NCI-H146 treated with DMSO at 0.1 percent for 48 hours (cell line): ENCODE measurements around the gene CUX1.
"Not testable (repeated sequence)": the region's sequence is repeated elsewhere in the genome, so short reads cannot be mapped to it uniquely, and the experiment has no call there.

Experiments
- DNase-seq: peaks from one replicate; lab custom pipeline; 2025; ENCODE audit not compliant: unreplicated experiment; lab: John Stamatoyannopoulos, UW

The CUX1 gene

DNA sequence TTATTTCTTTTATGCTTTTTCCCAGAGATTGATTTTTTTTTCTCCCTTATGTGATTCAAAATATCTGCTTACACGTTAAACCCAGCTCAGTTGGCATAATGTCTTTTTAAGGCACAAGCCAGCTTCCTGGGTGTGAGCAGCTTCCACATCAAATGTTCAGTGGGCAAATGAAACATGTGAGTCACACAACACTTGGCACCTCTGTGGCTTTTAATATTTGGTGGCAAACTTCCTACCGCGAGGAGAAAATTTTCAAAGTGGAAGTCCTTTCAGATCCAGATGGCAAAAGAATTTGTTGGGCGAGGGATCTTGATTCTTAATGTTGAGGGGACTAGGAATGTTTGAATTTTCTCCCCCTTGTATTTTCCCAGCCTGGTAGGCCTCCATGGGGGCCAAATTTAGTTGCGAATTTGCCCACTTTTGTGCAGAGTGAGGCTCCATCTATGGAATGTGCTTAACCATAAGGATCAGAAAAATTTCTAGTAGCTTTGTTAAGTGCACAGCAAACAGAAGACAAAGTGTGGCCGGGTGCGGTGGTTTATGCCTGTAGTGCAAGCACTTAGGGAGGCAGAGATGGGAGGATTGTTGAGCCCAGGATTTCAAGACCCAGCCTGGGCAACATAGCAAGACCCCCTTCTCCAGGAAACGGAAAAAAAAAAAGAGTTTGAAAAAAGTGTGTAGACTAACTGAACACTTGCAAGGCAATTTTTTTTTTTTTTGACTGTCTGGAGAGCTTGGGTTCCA is 31.0 kb downstream of the CUX1 start:
- DNase-seq = no peak

DNA sequence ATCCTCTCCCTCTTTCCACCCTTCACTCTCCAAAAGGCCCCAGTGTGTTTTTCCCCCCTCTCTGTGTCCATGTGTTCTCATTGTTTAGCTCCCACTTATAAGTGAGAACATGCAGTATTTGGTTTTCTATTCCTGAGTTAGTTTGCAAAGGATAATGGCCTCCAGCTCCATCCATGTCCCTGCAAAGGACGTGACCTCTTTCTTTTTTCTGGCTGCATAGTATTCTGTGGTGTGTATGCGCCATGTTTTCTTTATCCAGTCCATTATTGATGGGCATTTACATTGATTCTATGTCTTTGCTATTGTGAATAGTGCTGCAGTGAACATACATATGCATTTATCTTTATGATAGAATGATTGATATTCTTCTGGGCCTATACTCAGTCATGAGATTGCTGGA is 31.9 kb downstream of the CUX1 start:
- DNase-seq = not testable (repeated sequence)

DNA sequence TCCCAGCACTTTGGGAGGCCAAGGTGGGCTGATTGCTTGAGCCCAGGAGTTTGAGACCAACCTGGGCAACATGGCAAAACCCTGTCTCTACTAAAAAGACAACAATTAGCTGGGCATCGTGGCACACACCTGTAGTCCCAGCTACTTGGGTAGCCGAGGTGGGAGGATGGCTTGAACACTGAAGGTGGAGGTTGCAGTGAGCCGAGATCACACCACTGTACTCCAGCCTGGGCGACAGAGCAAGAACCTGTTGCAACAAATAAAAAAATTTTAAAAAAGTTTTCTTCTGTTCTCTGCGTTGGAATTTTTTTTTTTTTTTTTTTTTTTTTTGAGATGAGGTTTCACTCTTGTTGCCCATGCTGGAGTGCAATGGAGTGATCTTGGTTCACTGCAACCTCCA is 34.9 kb downstream of the CUX1 start:
- not testable (repeated sequence) for DNase-seq

DNA sequence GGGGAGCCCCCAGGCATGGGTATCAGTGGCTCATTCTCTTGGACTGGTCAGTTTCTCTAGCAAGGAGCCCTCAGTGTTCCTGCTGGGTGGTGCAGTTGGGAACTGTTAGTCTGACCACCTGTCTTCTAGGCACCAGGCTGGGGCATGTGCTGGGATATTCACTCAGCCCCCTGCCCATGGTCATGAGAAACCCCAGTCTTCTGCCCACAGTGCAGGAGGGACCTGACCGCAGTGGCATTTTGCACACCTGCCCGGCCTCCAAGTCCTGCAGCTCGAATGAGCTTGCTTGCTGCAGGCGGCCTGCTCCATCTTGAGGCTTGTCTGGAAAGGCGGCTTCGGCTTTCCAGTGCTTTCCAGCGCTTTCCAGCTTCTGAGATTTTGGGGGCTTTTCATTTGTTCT is 36.3 kb downstream of the CUX1 start:
- DNase-seq = no peak

DNA sequence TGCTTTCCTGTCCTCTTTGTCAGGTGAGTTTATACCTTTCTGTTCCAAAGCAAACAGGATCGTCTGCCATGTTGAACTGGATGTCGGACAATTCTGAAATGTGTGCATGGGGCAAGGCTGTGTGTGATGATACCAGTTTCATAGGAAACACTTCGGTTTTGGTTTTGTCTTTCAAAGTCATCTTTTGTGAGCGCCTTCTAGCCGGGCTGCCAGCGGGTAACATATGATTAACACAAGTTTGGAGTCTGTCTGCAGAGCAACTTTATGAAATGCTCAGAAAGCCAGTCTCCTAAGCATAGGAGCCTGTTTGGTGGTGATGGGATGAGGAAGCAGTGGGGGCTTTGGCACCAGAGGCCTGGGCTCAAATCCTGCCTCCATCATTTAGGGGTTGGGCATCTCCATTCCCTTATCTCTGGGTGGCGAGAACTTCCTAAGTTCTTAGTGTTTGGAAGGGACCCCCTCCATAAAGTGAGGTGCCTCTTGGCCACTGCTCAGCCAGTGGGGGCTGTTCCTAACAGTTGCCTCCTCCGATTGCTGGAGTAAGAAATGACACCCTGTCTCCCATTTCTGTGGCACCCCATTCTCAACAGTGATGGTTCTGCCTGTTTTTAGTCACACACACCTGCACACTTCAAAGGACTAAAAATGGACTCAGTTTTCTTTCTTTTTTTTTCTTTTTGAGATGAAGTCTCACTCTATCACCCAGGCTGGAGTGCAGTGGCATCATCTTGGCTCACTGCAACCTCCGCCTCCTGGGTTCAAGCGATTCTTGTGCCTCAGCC is 36.8 kb downstream of the CUX1 start:
- no peak for DNase-seq

DNA sequence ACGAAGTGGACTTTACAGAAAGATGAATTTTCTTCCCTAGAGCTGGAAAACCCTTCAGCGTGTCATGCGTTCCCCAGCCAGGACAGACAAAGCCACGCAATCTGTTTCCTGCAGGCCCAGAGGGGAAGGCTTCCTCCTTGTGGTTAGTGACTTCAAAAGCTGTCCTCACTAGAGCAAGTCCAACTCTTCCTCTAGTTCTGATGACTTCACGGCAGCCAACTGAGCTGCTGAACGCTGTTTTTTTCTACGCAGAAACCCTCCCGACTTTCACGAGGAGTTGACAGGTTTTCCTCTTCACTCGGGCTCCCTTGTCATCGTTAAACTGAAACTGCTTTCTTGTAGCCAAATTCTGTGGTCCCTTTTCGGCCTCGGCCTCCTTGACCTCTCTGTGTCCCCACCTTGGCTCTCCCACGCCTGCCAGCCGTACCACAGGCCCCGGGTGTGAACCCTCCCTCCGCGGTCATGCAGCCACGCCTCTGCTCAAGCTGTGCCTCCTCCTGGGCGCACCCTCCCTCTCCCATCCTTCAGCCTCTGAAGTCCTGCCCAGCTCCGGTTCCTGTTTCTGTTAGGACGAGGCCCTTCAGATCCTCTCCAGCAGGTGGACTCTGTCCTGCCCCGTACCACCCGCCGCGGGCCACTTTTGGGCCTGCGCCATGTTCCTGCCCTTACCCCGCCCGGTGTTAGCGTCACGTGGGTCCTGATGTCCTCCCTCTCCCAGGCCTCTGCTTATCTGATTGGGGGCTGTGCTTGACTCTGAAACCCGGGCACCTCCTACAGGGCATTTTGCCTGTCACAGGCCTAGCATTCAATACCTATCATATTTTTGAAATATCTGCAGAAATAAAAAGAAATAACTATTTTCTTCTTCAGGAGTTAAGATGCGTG is 39.3 kb downstream of the CUX1 start:
- DNase-seq = no peak

DNA sequence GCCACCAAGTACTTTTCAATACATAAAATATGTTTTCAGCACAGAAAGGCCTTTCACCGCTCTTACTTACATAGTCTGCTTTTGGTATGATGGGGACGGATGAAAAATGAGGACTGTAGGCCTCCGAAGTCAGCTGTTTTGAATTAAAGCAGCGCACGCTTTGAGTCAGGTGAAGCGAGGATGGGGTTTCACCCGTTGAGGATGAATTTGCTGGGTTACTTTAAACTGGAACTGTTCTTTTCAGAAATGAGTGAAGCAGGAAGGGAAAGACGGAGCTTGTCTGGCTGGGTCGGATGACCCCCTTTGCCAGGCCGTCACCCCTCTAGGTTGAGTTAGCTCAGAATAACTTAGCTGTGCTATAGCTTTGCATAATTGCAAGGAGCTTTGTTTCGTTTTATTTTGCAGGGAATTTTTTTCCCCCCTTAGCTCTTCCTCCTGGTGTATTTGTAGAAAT is 40.0 kb downstream of the CUX1 start:
- DNase-seq = no peak

DNA sequence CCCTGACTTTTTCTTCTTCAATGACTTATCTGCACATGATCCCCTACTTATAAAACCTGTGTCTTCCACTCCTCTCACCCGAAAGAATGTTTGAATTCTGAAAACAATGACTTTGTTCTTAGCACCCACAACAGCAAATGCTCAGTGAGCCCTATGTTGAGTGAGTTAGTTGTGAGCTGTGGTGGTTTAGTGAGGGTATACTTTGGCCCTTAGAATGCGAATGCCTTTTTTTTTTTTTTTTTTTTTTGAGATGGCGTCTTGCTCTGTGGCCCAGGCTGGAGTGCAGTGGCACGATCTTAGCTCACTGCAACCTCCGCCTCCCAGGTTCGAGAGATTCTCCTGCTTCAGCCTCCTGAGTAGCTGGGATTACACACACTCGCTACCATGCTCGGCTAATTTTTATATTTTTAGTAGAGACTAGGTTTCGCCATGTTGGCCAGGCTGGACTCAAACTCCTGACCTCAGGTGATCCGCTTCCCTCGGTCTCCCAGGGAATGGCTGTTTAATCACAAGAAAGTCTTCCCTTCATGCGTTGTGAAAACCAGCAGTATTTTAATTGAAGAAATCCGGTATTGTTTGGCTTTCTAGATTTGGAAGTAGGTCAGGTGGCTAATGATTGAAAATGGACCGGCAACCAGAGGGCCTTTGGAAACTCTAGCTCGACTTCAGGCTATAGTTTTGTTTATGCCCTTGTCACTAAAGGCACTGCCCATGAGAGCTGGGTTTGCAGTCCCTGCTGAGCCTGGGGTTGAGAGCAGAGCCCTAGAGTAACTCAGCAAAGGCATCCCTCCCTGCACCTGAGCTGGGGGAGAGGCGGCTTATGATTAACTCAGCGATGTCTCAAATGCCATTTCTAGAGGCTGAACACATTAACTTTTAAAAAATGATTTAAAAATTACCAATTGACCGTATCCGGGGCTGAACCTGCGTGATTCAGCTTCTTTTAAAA is 41.3 kb downstream of the CUX1 start:
- DNase-seq = no peak

DNA sequence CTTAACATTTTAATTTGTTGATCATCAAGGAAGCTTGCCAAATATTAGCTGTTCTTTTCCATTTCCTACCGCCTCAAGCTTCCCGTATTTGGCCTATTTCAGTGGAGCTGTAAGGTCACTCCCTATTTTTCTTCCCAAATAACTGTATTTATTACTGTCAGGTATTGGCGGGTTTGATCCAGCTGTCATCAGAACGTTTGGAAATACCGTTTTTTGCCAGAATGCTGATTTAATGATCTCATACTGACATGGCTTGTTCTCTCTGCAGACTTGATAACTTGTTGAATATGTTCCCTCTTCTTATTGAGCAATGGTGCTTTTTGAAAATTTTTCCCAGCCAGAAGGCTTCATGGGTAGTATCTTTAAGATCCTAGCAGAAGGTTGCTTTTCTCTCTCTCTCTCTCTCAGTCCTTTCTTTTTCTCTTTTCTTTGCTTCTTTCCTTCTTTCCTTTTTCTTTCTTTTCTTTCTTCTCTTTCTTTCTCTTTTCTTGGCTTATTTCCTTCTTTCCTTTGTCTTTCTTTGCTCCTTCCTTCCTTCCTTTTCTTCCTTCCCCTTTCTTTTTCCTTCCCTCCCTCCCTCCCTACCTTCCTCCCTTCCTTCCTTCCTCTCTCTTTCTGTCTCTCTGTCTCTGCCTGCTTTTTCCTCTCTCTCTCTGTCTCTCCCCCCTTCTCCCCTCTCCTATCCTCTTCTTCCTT is 42.1 kb downstream of the CUX1 start:
- DNase-seq = no peak

DNA sequence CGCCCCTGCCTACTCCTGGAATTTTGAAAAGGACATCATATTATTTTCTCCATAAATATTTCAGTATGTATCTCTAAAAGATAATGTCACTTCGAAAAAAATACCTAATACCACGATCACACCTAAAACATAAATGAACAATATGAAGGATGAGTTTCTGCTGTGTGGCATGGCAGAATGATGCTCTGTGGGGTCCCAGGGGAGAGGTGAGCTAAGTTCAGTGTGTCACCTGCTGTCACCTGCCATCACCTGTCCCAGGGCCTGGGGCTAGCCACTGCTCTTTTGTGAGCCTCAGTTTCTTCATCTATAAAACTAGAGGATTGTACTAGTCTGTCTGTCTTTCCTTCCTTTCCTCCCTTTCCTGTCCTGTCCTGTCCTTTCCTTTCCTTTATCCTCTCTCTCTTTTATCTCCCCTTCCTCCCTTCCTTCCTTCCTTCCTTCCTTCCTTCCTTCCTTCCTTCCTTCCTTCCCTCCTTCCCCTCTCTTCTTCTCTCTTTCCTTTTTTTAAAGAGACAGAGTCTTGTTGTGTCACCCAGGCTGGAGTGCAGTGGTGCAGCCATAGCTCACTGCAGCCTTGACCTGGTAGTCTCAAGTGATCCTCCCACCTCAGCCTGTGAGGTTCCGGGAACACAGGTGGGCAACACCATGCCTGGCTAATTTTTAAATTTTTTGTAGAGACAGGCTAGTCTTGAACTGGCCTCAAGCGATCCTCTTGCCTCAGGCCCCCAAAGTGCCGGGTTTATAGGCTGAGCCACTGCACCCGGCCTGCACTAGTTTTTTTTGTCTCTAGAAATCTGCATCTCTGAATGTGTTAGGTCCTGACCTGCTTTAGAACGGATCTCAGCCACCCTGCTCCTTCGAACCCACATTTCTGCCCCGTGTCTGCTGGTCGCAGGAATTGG is 43.1 kb downstream of the CUX1 start:
- DNase-seq = no peak

DNA sequence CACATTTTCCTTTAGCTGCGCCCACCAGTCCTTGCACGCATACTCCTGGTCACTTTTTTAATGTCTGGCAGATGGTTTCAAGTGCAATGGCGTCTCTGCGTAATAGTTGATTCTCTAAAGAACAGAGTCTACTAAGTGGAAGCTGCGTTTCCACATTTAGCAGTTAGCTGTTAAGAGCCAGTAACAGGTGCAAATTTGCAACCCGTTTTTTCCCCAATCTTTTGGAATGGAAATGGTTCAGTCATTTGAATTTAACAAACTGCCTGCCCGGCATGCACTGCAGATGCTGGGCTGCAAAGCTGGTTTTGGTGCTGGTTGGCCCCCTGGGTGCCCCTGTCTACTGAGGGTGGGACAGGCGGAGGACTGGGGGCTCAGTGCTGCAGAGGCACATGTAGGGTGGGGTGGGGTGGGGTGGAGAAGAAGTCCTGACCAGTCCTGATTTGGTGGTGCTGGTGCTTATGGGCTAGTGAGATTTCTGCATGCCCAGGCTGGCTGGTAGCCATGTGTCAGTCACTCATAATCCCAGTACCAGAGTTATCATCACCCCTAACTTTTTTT is 43.9 kb downstream of the CUX1 start:
- no peak for DNase-seq

DNA sequence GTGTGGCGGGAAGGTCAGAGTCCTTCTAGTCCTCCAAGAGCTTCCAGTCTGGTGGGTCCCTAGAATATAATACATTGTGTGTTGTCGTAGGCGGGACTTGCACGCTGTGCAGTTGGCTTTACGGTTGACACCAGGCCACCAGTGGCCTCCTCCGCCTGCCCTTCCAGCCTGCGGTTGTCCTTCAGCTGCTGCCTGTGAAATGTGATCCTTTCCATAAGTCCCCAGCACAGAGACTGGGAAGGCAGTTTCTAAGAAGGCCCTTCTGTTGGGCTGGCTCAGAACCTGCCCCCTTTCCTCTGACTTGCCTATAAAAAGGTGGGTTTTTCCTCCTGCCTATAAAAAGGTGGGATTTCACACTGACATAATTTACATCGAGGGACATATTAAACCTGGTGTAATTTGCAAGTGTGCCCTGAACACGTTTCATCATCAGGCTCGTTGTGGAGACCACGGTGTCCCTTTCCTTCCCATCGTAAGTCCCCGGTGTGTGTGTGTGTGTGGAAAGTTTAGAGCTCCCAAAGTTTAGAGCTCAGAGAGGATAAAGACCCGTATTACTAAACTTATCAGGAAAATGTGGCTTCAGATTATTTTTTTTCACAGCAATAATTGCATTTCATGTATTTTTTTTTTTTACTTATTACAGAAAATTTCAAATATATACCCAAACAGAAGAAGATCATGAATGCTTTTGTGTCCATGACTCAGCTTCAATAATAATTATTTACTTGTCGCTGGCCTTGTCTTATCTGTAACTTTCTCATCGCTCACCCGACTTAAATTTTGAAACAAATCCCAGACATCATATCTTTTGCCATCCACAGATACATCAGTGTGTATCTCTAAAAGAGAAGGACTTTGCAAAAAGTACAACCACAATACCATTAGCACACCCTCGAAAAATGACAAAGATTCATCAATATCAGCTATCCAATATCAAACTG is 45.1 kb downstream of the CUX1 start:
- no peak for DNase-seq

DNA sequence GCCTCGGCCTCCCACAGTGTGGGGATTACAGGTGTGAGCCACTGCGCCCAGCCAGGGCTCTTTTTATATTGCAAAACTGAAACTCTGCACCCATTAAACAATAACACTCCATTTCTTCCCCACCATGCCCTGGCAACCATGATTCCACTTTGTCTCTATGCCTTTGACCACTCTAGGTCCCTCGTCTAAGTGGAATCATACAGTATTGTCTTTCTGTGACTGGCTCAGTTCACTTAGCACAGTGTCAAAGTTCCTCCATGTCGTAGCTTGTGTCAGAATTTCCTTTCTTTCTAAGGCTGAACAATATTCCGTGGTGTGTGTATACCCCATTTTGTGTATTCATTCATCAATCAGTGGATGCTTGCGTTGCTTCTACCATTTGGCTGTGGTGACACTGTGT is 46.2 kb downstream of the CUX1 start:
- no peak for DNase-seq

DNA sequence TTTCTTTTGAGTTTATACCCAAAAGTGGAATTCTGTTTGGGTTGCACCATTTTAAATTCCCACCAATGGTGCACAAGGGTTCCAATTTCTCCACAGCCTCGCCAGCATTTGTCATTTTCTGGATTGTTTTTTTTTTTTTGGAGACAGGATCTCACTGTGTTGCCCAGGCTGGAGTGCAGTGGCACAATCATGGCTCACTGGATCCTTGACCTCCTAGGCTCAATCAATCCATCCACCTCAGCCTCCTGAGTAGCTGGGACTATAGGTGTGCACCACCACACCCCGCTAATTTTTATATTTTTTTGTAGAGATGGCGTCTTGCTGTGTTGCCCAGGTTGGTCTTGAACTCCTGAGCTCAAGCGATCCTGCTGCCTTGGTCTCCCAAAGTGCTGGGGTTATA is 46.6 kb downstream of the CUX1 start:
- no peak for DNase-seq

DNA sequence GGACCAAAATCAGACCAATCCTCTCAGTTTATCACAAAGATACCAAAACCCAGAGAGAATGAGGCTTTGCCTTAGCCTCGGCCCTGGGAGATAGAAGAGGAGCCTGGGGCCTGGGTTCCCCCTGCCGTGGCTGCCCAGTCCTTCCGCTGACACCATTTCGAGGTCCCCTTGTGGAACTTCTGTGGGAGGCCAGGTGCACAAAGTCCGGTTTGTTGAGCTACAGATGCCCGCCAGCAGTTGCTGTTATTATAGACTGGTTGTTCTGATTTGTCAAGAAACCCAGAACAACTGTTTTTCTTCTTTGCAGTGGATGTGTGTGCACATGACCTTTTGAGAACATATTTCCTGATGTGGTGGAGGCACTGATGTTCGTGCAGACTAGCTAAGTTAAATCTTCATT is 47.6 kb downstream of the CUX1 start:
- no peak for DNase-seq

DNA sequence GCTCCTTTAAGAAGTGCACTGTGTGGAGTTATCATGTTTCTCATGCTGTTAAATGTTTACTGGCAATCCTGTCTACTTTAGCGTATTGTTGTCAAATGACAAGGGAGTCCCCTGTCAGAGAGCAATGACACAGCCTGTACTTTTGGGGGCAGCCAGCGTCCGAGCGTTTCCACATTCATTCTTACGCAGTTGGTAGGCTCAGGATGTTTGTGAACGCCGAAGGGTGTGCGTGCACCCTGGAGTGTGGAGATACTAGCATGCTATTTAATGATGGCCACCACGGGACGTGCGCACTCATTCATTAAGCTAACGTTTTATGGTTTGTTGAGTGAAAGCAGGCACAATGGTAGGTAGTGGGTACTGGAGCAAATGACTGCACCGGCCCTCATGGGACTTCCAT is 48.0 kb downstream of the CUX1 start:
- no peak for DNase-seq

DNA sequence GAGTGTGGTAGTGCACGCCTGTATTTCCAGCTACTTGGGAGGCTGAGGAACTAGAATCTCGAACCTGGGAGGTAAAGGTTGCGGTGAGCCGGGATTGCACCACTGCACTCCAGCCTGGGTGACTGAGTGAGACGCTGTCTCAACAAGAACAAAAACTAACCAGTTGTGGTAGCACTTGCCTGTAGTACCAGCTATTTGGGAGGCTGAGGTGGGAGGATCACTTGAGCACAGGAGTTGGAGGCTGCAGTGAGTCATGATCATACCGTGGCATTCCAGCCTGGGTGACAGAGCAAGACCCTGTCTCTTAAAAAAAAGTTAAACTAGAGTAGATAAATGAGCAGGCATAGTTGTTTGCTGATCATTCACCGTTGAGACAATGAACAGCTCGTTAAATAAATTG is 48.9 kb downstream of the CUX1 start:
- no peak for DNase-seq
